ENCODE data around the gene RHOU. TPM values are rescaled to one million over a fixed set of nuclear protein-coding genes. Genes with fewer than 3 reads are reported as not detected.

Gene RHOU
- total and polyA plus RNA-seq, 11 donors: 1.3 to 20.5 (median 2.9) TPM

DNA sequence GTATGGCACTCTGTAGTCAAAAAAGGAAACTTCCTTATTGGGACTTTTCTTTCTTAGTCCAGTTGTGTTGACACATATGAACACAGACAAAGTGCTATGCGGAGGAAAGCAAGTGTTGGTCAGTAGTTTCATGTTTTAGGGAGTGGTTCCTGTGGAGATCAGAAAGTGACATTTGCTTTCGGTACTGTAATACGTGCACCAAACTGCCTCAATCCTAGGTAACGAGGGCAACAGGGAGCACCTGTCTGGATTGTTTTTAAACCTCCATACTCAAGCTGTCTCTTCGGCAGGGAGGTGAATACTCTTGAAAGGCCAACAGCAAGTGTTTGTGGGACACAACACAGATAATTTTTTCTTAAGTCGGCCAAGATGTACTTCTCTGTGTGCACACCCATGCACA lies 9.1 kb downstream of the RHOU start:
- H3K36me3 ChIP-seq: peaks cover 0 to 61% (median 16%) of the 10 kb centered on the region in 9 donors

DNA sequence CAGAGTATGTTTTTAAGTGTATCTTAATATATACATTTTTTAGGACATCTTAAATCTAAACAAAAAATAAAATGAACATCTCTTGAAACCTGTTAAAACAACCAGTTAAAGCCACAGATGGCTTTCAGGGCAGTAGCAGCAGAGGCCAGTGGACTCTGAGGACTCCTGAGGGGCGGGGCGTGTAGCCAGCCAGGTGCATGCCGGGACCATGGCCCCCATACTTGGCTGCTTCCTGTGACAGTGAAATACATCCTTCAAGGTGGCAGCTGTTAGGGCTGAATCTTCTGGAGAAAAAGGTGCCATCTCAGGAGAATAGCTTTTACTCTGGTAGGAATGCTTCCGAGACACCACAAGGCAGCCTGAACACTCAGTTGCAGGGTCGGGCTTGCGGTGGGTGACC lies 9.6 kb downstream of the RHOU start:
- Histone ChIP-seq H3K27ac (no peak overlapping the region), H3K27me3 (no peaks in the 10 kb centered on the region), H3K4me1 (peaks cover 0 to 16% (median 0%) of the 10 kb centered on the region in 12 donors), H3K9me3 (no peaks in the 10 kb centered on the region), H3K4me3 (no peak overlapping the region), H3K36me3 (peaks cover 0 to 57% (median 16%) of the 10 kb centered on the region in 9 donors)
- TF ChIP-seq POLR2A (IDR thresholded peaks at IDR 0.05): no peak
- TF ChIP-seq, protein P1, sequence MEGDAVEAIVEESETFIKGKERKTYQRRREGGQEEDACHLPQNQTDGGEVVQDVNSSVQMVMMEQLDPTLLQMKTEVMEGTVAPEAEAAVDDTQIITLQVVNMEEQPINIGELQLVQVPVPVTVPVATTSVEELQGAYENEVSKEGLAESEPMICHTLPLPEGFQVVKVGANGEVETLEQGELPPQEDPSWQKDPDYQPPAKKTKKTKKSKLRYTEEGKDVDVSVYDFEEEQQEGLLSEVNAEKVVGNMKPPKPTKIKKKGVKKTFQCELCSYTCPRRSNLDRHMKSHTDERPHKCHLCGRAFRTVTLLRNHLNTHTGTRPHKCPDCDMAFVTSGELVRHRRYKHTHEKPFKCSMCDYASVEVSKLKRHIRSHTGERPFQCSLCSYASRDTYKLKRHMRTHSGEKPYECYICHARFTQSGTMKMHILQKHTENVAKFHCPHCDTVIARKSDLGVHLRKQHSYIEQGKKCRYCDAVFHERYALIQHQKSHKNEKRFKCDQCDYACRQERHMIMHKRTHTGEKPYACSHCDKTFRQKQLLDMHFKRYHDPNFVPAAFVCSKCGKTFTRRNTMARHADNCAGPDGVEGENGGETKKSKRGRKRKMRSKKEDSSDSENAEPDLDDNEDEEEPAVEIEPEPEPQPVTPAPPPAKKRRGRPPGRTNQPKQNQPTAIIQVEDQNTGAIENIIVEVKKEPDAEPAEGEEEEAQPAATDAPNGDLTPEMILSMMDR (IDR thresholded peaks at IDR 0.05): no peak
- DNase-seq (no peak), ATAC-seq (no peak)
- intact Hi-C loops (cut with DNase I): no loop called here
- 94 to 96% (median 94%) methylated on average over 6 of the region's 6 CpGs for WGBS, 4 donors

More for the DNA sequence above, 9.1 kb downstream of the RHOU start:
- Histone ChIP-seq H3K4me3 (no peak overlapping the region), H3K27ac (no peak overlapping the region), H3K9me3 (no peaks in the 10 kb centered on the region), H3K4me1 (peaks cover 0 to 22% (median 0%) of the 10 kb centered on the region in 12 donors), H3K27me3 (no peaks in the 10 kb centered on the region)
- no peak for ATAC-seq
- intact Hi-C loops (cut with DNase I): no loop called here
- WGBS, 4 donors: 88 to 95% (median 89%) methylated on average over 6 of the region's 6 CpGs
- no peak for DNase-seq
- TF ChIP-seq, protein P1 (IDR thresholded peaks at IDR 0.05): no peak
- no peak for TF ChIP-seq POLR2A (IDR thresholded peaks at IDR 0.05)

DNA sequence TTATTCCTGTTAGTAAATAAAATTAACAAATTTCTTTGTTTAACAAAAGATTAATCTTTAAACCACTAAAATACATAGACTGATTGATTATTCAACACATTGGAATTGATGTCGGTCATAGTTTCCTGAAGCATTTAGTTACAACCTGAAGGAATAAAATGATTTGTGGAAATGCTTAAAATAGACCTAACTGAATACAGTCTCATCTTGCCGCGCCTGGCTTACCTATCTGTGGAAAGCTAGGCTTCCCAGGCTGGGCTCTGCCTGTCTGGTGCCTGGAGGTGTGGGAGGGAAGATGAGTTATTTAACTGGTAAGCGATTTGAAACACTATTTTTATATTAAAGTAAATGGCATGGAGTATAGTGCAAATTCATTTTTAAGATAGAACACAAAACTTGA lies 10.2 kb downstream of the RHOU start:
- intact Hi-C loops (cut with DNase I): no loop called here
- DNase-seq (no peak), ATAC-seq (no peak)
- TF ChIP-seq POLR2A (IDR thresholded peaks at IDR 0.05): no peak
- TF ChIP-seq, protein P1 (IDR thresholded peaks at IDR 0.05): no peak
- H3K4me1 ChIP-seq: peaks cover 0 to 11% (median 0%) of the 10 kb centered on the region in 12 donors
- peak overlapping the region in 1 of 12 donors; percentile 1 for H3K27ac ChIP-seq
- peaks cover 0 to 51% (median 16%) of the 10 kb centered on the region in 9 donors for H3K36me3 ChIP-seq
- H3K4me3 ChIP-seq: no peak overlapping the region
- 87 to 93% (median 91%) methylated on average over 4 of the region's 4 CpGs for WGBS, 4 donors
- H3K9me3 ChIP-seq: no peaks in the 10 kb centered on the region
- peaks cover 0 to 5% (median 0%) of the 10 kb centered on the region in 9 donors for H3K27me3 ChIP-seq

GRCh38 chr1:228747301-228747935 lies 12.1 kb downstream of the RHOU start:
- no peak overlapping the region for H3K27ac ChIP-seq
- no peak overlapping the region for H3K4me3 ChIP-seq
- TF ChIP-seq, protein P1 (IDR thresholded peaks at IDR 0.05): no peak
- TF ChIP-seq POLR2A (IDR thresholded peaks at IDR 0.05): no peak
- H3K9me3 ChIP-seq: no peaks in the 10 kb centered on the region
- H3K4me1 ChIP-seq: peaks cover 0 to under 1% (median 0%) of the 10 kb centered on the region in 12 donors
- no peak for ATAC-seq
- intact Hi-C loops (cut with DNase I): no loop called here
- no peak for DNase-seq
- 79 to 94% (median 82%) methylated on average over 3 of the region's 3 CpGs for WGBS, 4 donors
- peaks cover 0 to 18% (median 0%) of the 10 kb centered on the region in 9 donors for H3K27me3 ChIP-seq
- H3K36me3 ChIP-seq: peaks cover 0 to 37% (median 16%) of the 10 kb centered on the region in 9 donors
